ENCODE results near the gene TNPO2. TPM values are rescaled to one million over a fixed set of nuclear protein-coding genes. Genes with fewer than 3 reads are reported as not detected.
"Not testable (repeated sequence)": the region's sequence is repeated elsewhere in the genome, so short reads cannot be mapped to it uniquely, and the experiment has no call there.

Gene TNPO2
- total RNA-seq, 1 experiment from 2014 or later, result 105 TPM

DNA sequence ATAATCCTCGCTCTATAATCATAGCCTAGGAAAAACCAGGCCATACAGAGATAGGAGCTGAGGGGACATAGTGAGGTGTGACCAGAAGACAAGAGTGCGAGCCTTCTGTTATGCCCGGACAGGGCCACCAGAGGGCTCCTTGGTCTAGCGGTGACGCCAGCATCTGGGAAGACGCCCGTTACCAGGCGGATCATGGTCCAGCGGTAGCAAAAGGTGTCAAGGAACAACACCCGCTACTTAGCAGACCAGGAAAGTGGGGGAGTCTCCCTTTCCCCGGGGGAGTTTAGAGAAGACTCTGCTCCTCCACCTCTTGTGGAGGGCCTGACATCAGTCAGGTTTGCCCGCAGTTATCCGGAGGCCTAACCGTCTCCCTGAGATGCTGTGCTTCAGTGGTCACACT lies 11.7 kb downstream of the TNPO2 start:
- POLR2A ChIA-PET, result interaction anchor here (0.7 kb wide), 1 partner anchor 25 kb away, joined by 4 read pairs; the partner anchor contains the start of gene GET3
- H3K27ac Mint-ChIP-seq; CTCF ChIA-PET; H3K27me3 Mint-ChIP-seq (ENCODE audit: low read depth); H3K4me3 Mint-ChIP-seq; H3K4me1 Mint-ChIP-seq; H3K9me3 Mint-ChIP-seq; ATAC-seq: not testable (repeated sequence)
- peak; percentile 62 for DNase-seq (ENCODE audit: low spot score)
- TF ChIP-seq, protein P1, sequence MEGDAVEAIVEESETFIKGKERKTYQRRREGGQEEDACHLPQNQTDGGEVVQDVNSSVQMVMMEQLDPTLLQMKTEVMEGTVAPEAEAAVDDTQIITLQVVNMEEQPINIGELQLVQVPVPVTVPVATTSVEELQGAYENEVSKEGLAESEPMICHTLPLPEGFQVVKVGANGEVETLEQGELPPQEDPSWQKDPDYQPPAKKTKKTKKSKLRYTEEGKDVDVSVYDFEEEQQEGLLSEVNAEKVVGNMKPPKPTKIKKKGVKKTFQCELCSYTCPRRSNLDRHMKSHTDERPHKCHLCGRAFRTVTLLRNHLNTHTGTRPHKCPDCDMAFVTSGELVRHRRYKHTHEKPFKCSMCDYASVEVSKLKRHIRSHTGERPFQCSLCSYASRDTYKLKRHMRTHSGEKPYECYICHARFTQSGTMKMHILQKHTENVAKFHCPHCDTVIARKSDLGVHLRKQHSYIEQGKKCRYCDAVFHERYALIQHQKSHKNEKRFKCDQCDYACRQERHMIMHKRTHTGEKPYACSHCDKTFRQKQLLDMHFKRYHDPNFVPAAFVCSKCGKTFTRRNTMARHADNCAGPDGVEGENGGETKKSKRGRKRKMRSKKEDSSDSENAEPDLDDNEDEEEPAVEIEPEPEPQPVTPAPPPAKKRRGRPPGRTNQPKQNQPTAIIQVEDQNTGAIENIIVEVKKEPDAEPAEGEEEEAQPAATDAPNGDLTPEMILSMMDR (IDR thresholded peaks at IDR 0.05), result 0 out of 2 replicates have a peak, but pooled peaks have one; percentile 36
- H3K36me3 Mint-ChIP-seq, result peaks cover 59% of the 10 kb centered on the region

DNA sequence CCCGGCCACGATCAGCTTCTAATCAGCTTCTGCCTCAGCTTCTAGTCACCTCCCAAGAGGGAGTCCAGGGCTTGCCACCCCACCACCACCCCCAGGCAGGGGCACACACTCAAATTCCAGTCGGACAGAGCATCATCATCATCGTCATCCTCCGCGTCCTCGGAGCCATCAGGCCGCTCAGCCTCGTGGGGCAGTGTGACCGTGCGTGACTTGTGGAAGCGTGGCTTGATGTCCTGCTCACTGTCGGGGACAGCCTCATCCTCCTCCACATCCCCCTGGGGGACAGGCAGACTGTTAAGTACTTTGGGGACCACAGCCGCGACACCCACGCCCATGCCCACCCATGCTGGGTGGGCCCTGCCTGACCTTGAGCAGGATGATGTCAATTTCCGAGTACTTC lies 12.5 kb downstream of the TNPO2 start:
- H3K4me1 Mint-ChIP-seq, result no peaks in the 10 kb centered on the region
- DNase-seq (ENCODE audit: low spot score), result no peak
- peaks cover 63% of the 10 kb centered on the region for H3K36me3 Mint-ChIP-seq
- ATAC-seq, result no peak
- H3K9me3 Mint-ChIP-seq, result no peaks in the 10 kb centered on the region
- no peak overlapping the region for H3K27ac Mint-ChIP-seq
- POLR2A ChIA-PET, result no interaction called here
- TF ChIP-seq GTF2I (CRISPR knock-in tag; conservative IDR thresholded peaks at IDR 0.05) (no peak), FOXP1 (CRISPR knock-in tag; IDR thresholded peaks at IDR 0.05; ENCODE audit: borderline replicate concordance) (0 out of 2 replicates have a peak, but pooled peaks have one; percentile 8), ZNF416 (CRISPR knock-in tag; IDR thresholded peaks at IDR 0.05) (no peak)
- H3K4me3 Mint-ChIP-seq, result no peak overlapping the region
- no peaks in the 10 kb centered on the region for H3K27me3 Mint-ChIP-seq (ENCODE audit: low read depth)
- CTCF ChIA-PET, result interaction anchor here (1.1 kb wide), 1 partner anchor 49 kb away, joined by 3 read pairs; no protein-coding TSS in a partner anchor

DNA sequence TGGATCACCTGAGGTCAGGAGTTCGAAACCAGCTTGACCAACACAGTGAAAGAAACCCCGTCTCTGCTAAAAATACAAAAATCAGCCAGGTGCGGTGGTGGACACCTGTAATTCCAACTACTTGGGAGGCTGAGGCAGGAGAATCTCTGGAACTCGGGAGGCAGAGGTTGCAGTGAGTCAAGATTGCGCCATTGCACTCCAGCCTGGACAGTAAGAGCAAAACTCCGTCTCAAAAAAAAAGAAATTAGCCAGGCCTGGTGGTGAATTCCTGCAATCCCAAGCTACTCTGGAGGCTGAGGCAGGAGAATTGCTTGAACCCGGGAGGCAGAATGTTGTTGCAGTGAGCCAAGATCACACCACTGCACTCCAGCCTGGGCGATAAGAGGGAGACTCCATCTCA lies 15.1 kb downstream of the TNPO2 start:
- Mint-ChIP-seq H3K27ac (no peak overlapping the region), H3K4me3 (no peak overlapping the region), H3K9me3 (no peaks in the 10 kb centered on the region), H3K27me3 (ENCODE audit: low read depth) (no peaks in the 10 kb centered on the region), H3K36me3 (peaks cover 68% of the 10 kb centered on the region), H3K4me1 (no peaks in the 10 kb centered on the region)
- TF ChIP-seq ELF4 (CRISPR knock-in tag; IDR thresholded peaks at IDR 0.05; ENCODE audit: low read depth), result no peak
- no peak for TF ChIP-seq JUN (CRISPR knock-in tag; IDR thresholded peaks at IDR 0.05)
- no peak for TF ChIP-seq SMAD3 (CRISPR knock-in tag; IDR thresholded peaks at IDR 0.05; ENCODE audit: borderline replicate concordance)
- ATAC-seq (no peak), DNase-seq (ENCODE audit: low spot score) (no peak)
- ChIA-PET POLR2A (no interaction called here), CTCF (interaction anchor here (0.6 kb wide), 1 partner anchor 30 kb away, joined by 4 read pairs; no protein-coding TSS in a partner anchor)

DNA sequence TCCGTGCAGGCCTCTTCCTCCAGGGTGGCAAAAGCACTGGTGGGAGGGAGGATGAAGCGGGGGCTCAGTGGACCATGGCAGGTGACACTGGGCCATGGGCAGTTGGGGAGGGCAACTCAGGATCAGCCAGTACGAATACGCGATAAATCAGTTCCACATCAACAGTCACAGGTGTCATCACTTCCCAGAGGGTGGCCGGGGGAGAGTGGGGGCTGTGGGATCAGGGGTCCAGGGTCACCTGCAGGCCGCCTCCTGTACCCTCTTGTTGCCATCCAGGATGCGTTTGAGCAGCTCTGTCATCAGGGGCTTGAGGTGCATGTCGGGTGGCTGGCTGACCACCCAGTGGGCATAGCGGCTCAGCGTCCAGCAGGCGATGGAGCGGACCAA lies 17.4 kb downstream of the TNPO2 start:
- DNase-seq (ENCODE audit: low spot score) (no peak), ATAC-seq (no peak)
- H3K4me1 Mint-ChIP-seq, result peaks cover 4% of the 10 kb centered on the region
- CTCF ChIA-PET, result no interaction called here
- no peak overlapping the region for H3K4me3 Mint-ChIP-seq
- no peaks in the 10 kb centered on the region; the same call in 1 of the 2 replicates for H3K27me3 Mint-ChIP-seq (ENCODE audit: low read depth)
- H3K27ac Mint-ChIP-seq, result no peak overlapping the region
- TF ChIP-seq NFYB (CRISPR knock-in tag; conservative IDR thresholded peaks at IDR 0.05; ENCODE audit: low read depth) (no peak), NFE2L1 (CRISPR knock-in tag; IDR thresholded peaks at IDR 0.05) (no peak), IRF2 (CRISPR knock-in tag; IDR thresholded peaks at IDR 0.05; ENCODE audit: borderline replicate concordance, low read depth) (no peak), ZNF138 (CRISPR knock-in tag; conservative IDR thresholded peaks at IDR 0.05) (no peak)
- TF ChIP-seq, protein P2, sequence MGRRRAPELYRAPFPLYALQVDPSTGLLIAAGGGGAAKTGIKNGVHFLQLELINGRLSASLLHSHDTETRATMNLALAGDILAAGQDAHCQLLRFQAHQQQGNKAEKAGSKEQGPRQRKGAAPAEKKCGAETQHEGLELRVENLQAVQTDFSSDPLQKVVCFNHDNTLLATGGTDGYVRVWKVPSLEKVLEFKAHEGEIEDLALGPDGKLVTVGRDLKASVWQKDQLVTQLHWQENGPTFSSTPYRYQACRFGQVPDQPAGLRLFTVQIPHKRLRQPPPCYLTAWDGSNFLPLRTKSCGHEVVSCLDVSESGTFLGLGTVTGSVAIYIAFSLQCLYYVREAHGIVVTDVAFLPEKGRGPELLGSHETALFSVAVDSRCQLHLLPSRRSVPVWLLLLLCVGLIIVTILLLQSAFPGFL (CRISPR knock-in tag; IDR thresholded peaks at IDR 0.05; ENCODE audit: borderline replicate concordance), result no peak
- TF ChIP-seq, protein P3, sequence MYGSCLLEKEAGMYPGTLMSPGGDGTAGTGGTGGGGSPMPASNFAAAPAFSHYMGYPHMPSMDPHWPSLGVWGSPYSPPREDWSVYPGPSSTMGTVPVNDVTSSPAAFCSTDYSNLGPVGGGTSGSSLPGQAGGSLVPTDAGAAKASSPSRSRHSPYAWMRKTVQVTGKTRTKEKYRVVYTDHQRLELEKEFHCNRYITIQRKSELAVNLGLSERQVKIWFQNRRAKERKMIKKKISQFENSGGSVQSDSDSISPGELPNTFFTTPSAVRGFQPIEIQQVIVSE (CRISPR knock-in tag; IDR thresholded peaks at IDR 0.05; ENCODE audit: borderline replicate concordance), result no peak
- peaks cover 74% of the 10 kb centered on the region for H3K36me3 Mint-ChIP-seq
- no peaks in the 10 kb centered on the region for H3K9me3 Mint-ChIP-seq
- POLR2A ChIA-PET, result no interaction called here

Measured in WTC11 (cell line).